IMR-90 (cell line): Measurements from ENCODE around the gene MS4A6E. TPM values are rescaled to one million over a fixed set of nuclear protein-coding genes. Genes with fewer than 3 reads are reported as not detected.

Source experiments
- ATAC-seq: fragments of 200-7000 bp; cut with Tn5 transposase; 2 replicates; pipeline ENCODE4 v1.9.1; 2020; ENCODE audit warnings: low read depth, mild to moderate bottlenecking, moderate library complexity
- BruUV-seq: library from RNA; stranded (reverse); fragments of 400-500 nt; replicated peaks from 2 replicates; lab custom pipeline; 2021; lab: Mats Ljungman, UMichigan
- CTCF ChIA-PET: fragments of 300-600 bp; formaldehyde crosslinking; extraction: SDS; loops from one replicate; lab custom pipeline; 2021; ENCODE audit warnings: antibody characterized with exemption; lab: Yijun Ruan, JAX
- POLR2A ChIA-PET: fragments of 300-600 bp; sonication (Branson Sonifier 250); formaldehyde crosslinking; loops from one replicate; lab custom pipeline; 2022; ENCODE audit warnings: antibody characterized with exemption; ENCODE audit not compliant: unreplicated experiment; lab: Charles Lee
- DNase-seq: peaks from one replicate; pipeline ENCODE4 v3.0.0; 2013
- H2AFZ ChIP-seq: replicated peaks from 2 replicates; pipeline ENCODE3; 2013; ENCODE audit warnings: low read length, mild to moderate bottlenecking; ENCODE audit not compliant: poor library complexity
- H2AK5ac ChIP-seq: 2 replicates; pipeline ENCODE4 v1.6.1; 2013; ENCODE audit warnings: low read depth, low read length, inconsistent platforms
- H2AK9ac ChIP-seq: replicated peaks from 2 replicates; pipeline ENCODE3; 2013; ENCODE audit warnings: mild to moderate bottlenecking, low read depth, low read length, moderate library complexity; ENCODE audit not compliant: poor library complexity
- H2BK120ac ChIP-seq: 2 replicates; pipeline ENCODE4 v1.6.1; 2013; ENCODE audit warnings: low read depth, low read length, inconsistent platforms
- H2BK15ac ChIP-seq: 3 replicates; pipeline ENCODE4 v1.6.1; 2013; ENCODE audit warnings: low read depth, low read length, inconsistent platforms
- H2BK20ac ChIP-seq: 2 replicates; pipeline ENCODE4 v1.6.1; 2013; ENCODE audit warnings: low read depth, mild to moderate bottlenecking, inconsistent platforms, low read length, moderate library complexity
- H2BK5ac ChIP-seq: 2 replicates; pipeline ENCODE4 v1.6.1; 2013; ENCODE audit warnings: mild to moderate bottlenecking, low read depth, low read length, inconsistent platforms; ENCODE audit not compliant: poor library complexity, severe bottlenecking
- H3K14ac ChIP-seq: replicated peaks from 2 replicates; pipeline ENCODE4 v1.6.1; 2013; ENCODE audit warnings: low read depth, low read length, inconsistent platforms
- H3K18ac ChIP-seq: 2 replicates; pipeline ENCODE4 v1.6.1; 2013; ENCODE audit warnings: low read depth, low read length, control low read depth
- H3K23ac ChIP-seq: 2 replicates; pipeline ENCODE4 v1.6.1; 2013; ENCODE audit warnings: low read depth, low read length, inconsistent platforms
- H3K27ac ChIP-seq: 2 replicates; pipeline ENCODE4 v1.5.1; 2013; ENCODE audit warnings: mild to moderate bottlenecking, control low read depth, low read length; ENCODE audit not compliant: insufficient read depth
- H3K27me3 ChIP-seq: 2 replicates; pipeline ENCODE4 v1.6.1; 2013; ENCODE audit warnings: low read length; ENCODE audit not compliant: control insufficient read depth, insufficient read depth
- H3K36me3 ChIP-seq: 2 replicates; pipeline ENCODE4 v1.6.1; 2013; ENCODE audit warnings: low read length, mixed read lengths; ENCODE audit not compliant: control insufficient read depth, insufficient read depth
- H3K4ac ChIP-seq: 2 replicates; pipeline ENCODE4 v1.6.1; 2013; ENCODE audit warnings: low read depth, low read length, inconsistent platforms
- H3K4me1 ChIP-seq: 2 replicates; pipeline ENCODE4 v1.6.1; 2013; ENCODE audit warnings: low read length, mixed read lengths; ENCODE audit not compliant: control insufficient read depth, insufficient read depth
- H3K4me2 ChIP-seq: 2 replicates; pipeline ENCODE4 v1.6.1; 2013; ENCODE audit warnings: low read depth, mild to moderate bottlenecking, control low read depth, low read length, moderate library complexity
- H3K4me3 ChIP-seq: 2 replicates; pipeline ENCODE4 v1.5.1; 2013; ENCODE audit warnings: low read depth, mild to moderate bottlenecking, control low read depth, low read length, moderate library complexity; ENCODE audit not compliant: insufficient read depth
- H3K56ac ChIP-seq: 2 replicates; pipeline ENCODE4 v1.6.1; 2013; ENCODE audit warnings: low read length, inconsistent platforms; ENCODE audit not compliant: insufficient read depth; ENCODE audit errors: extremely low read depth
- H3K79me1 ChIP-seq, 2 experiments: 2 replicates each; pipeline ENCODE4 v1.6.1; 2013; ENCODE audit warnings: low read length in 2 of 2, inconsistent platforms in 1 of 2, low read depth in 1 of 2
- H3K9ac ChIP-seq: 2 replicates; pipeline ENCODE4 v1.6.1; 2013; ENCODE audit warnings: low read depth, low read length, control low read depth
- H3K9me1 ChIP-seq: 2 replicates; pipeline ENCODE4 v1.6.1; 2013; ENCODE audit warnings: low read length, inconsistent platforms; ENCODE audit not compliant: insufficient read depth
- H3K9me3 ChIP-seq: 2 replicates; pipeline ENCODE4 v1.6.1; 2013; ENCODE audit warnings: low read length; ENCODE audit not compliant: control insufficient read depth, insufficient read depth
- H4K20me1 ChIP-seq: 2 replicates; pipeline ENCODE4 v1.6.1; 2013; ENCODE audit warnings: low read length, inconsistent platforms; ENCODE audit not compliant: insufficient read depth
- H4K5ac ChIP-seq: 2 replicates; pipeline ENCODE4 v1.6.1; 2013; ENCODE audit warnings: mild to moderate bottlenecking, low read depth, low read length, control low read depth
- H4K8ac ChIP-seq, 2 experiments: 2 replicates each; pipeline ENCODE4 v1.6.1; 2013; ENCODE audit warnings: low read depth in 2 of 2, low read length in 2 of 2, control low read depth in 1 of 2, inconsistent platforms in 1 of 2
- H4K91ac ChIP-seq: 2 replicates; pipeline ENCODE4 v1.6.1; 2013; ENCODE audit warnings: low read depth, low read length, inconsistent platforms; ENCODE audit not compliant: insufficient read depth
- CHD1 ChIP-seq: IDR thresholded peaks from 2 replicates; pipeline ENCODE4 v1.6.1; 2012; ENCODE audit warnings: low read depth, low read length, improper control_type of control experiment
- ELK1 ChIP-seq: fragments of 150-350 bp; IDR thresholded peaks from 2 replicates; pipeline ENCODE4 v1.6.1; 2016; ENCODE audit warnings: low read depth, mild to moderate bottlenecking, low read length, moderate library complexity, borderline replicate concordance
- NFE2L2 ChIP-seq: fragments of 150-350 bp; IDR thresholded peaks from 2 replicates; pipeline ENCODE4 v1.6.1; 2016; ENCODE audit warnings: low read depth, mild to moderate bottlenecking, low read length
- RCOR1 ChIP-seq: IDR thresholded peaks from 2 replicates; pipeline ENCODE4 v1.6.1; 2012; ENCODE audit warnings: mild to moderate bottlenecking, low read length, improper control_type of control experiment; ENCODE audit not compliant: insufficient replicate concordance
- SMC3 ChIP-seq: fragments of 150-350 bp; IDR thresholded peaks from 2 replicates; pipeline ENCODE4 v1.6.1; 2016; ENCODE audit warnings: low read depth, mild to moderate bottlenecking, antibody characterized with exemption, low read length, moderate library complexity
- USF2 ChIP-seq: fragments of 150-350 bp; IDR thresholded peaks from 2 replicates; pipeline ENCODE4 v1.6.1; 2017; ENCODE audit warnings: mild to moderate bottlenecking, antibody characterized with exemption, low read length, low read depth
- WGBS, 2 experiments: methylation state at CpG; one replicate each; pipeline versions ENCODE4 v1.1.5 to v1.1.7; 2013; ENCODE audit warnings: missing lambda C conversion rate in 2 of 2; ENCODE audit not compliant: insufficient read length in 1 of 2; ENCODE audit errors: extremely low coverage in 2 of 2; 5-methylcytosine and 5-hydroxymethylcytosine counted together
- dilution Hi-C: fragments of 300-500 bp; cut with HindIII; formaldehyde crosslinking; loops from one replicate; pipeline ENCODE4 v1.14.3; 2018; ENCODE audit warnings: low sequenced_read_pairs; ENCODE audit not compliant: unreplicated experiment
- in situ Hi-C: fragments of 300-500 bp; cut with MboI; formaldehyde crosslinking; loops from 3 replicates; pipeline ENCODE4 v1.14.3; 2019; ENCODE audit warnings: low sequenced_read_pairs, inconsistent platforms, mixed read lengths
- intact Hi-C: fragments of 100-400 bp; cut with micrococcal nuclease; formaldehyde crosslinking; loops from 2 replicates; pipeline ENCODE4 v1.10.0; 2022
- polyA plus RNA-seq, 3 experiments: library from polyadenylated mRNA; depleted of rRNA; stranded (reverse); fragments of >200 nt; gene quantifications; 2 replicates each; pipeline ENCODE4 v1.2.3, GENCODE V29; 2012; ENCODE audit warnings: low replicate concordance in 1 of 3
- total RNA-seq: library from RNA; depleted of rRNA; stranded (reverse); fragments of >200 nt; gene quantifications from 2 replicates; pipeline ENCODE4 v1.2.3, GENCODE V29; 2012
- TF ChIP-seq, protein P1 (sequence below): conservative IDR thresholded peaks from 2 replicates; pipeline ENCODE4 v1.5.1; 2012; ENCODE audit warnings: mild to moderate bottlenecking, low read depth, low read length, improper control_type of control experiment

MS4A6E gene
- total and polyA plus RNA-seq, 2 of the 4 experiments (the other 2 are of a cell fraction) = not detected

- no peak overlapping the region for H2BK20ac ChIP-seq
- in situ Hi-C loops (no loop called here), dilution Hi-C loops (no loop called here), intact Hi-C loops (no loop called here)
- no peak overlapping the region for H4K5ac ChIP-seq
- H3K14ac ChIP-seq = no peak overlapping the region
- H3K4me2 ChIP-seq = no peak overlapping the region
- no peaks in the 10 kb centered on the region for H3K9me1 ChIP-seq
- ATAC-seq (no peak), DNase-seq (no peak)
- H3K27ac ChIP-seq = no peak overlapping the region
- no peak overlapping the region for H3K18ac ChIP-seq
- H3K4me1 ChIP-seq = no peaks in the 10 kb centered on the region
- POLR2A ChIA-PET = no interaction called here
- no peaks in the 10 kb centered on the region for H3K36me3 ChIP-seq
- no peak overlapping the region for H2AK5ac ChIP-seq
- CTCF ChIA-PET = interaction anchor here (0.6 to 1.1 kb wide), 2 partner anchors 16 to 295 kb away, joined by 3 to 4 read pairs; no protein-coding TSS in a partner anchor
- H3K9me3 ChIP-seq = peaks cover 4% of the 10 kb centered on the region; the same call in 1 of the 2 replicates
- no peak overlapping the region for H2AK9ac ChIP-seq
- no peaks in the 10 kb centered on the region for H3K79me1 ChIP-seq
- no peak overlapping the region for H3K9ac ChIP-seq
- H2BK15ac ChIP-seq = no peak overlapping the region
- no peak overlapping the region for H3K4me3 ChIP-seq
- H3K56ac ChIP-seq = no peak overlapping the region
- no peaks in the 10 kb centered on the region for H4K20me1 ChIP-seq
- TF ChIP-seq SMC3 (no peak), NFE2L2 (no peak), ELK1 (no peak), USF2 (no peak), RCOR1 (no peak), CHD1 (no peak)
- TF ChIP-seq, protein P1, sequence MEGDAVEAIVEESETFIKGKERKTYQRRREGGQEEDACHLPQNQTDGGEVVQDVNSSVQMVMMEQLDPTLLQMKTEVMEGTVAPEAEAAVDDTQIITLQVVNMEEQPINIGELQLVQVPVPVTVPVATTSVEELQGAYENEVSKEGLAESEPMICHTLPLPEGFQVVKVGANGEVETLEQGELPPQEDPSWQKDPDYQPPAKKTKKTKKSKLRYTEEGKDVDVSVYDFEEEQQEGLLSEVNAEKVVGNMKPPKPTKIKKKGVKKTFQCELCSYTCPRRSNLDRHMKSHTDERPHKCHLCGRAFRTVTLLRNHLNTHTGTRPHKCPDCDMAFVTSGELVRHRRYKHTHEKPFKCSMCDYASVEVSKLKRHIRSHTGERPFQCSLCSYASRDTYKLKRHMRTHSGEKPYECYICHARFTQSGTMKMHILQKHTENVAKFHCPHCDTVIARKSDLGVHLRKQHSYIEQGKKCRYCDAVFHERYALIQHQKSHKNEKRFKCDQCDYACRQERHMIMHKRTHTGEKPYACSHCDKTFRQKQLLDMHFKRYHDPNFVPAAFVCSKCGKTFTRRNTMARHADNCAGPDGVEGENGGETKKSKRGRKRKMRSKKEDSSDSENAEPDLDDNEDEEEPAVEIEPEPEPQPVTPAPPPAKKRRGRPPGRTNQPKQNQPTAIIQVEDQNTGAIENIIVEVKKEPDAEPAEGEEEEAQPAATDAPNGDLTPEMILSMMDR = no peak
- no peak overlapping the region for H2AFZ ChIP-seq
- no peak overlapping the region for H2BK5ac ChIP-seq
- H3K23ac ChIP-seq = no peak overlapping the region
- no peaks in the 10 kb centered on the region for H3K27me3 ChIP-seq
- no peak overlapping the region for H3K4ac ChIP-seq
- WGBS, 2 experiments = no CpG with 5 or more reads among the region's 1 CpG
- H4K8ac ChIP-seq = no peak overlapping the region
- no TSS peak for BruUV-seq
- H4K91ac ChIP-seq = no peak overlapping the region
- no peak overlapping the region for H2BK120ac ChIP-seq
Observed at GRCh38 chr11:60349990-60350389, 22.9 kb downstream of the MS4A6E start.
